Caco-2 (cell line): ENCODE measurements around the gene PLXDC1. TPM values are rescaled to one million over a fixed set of nuclear protein-coding genes. Genes with fewer than 3 reads are reported as not detected.

ENCODE experiments used
- BruUV-seq: library from RNA; stranded (reverse); fragments of 400-500 nt; replicated peaks from 2 replicates; lab custom pipeline; 2021; lab: Mats Ljungman, UMichigan
- CTCF ChIA-PET: fragments of 300-600 bp; sonication (Branson Sonifier 250); formaldehyde crosslinking; loops from one replicate; lab custom pipeline; 2022; ENCODE audit warnings: antibody characterized with exemption; lab: Charles Lee
- POLR2A ChIA-PET: fragments of 300-600 bp; sonication (Branson Sonifier 250); formaldehyde crosslinking; loops from one replicate; lab custom pipeline; 2022; ENCODE audit warnings: antibody characterized with exemption; lab: Charles Lee
- DNase-seq, 2 experiments: peaks; one replicate each; pipeline versions ENCODE4 v3.0.0 to v3.0.0-alpha.2; 2020 to 2022
- H3K27me3 ChIP-seq: replicated peaks from 2 replicates; pipeline ENCODE4 v1.6.0; 2011; ENCODE audit warnings: low read length; ENCODE audit not compliant: control insufficient read depth, insufficient read depth
- H3K36me3 ChIP-seq: 2 replicates; pipeline ENCODE4 v1.5.1; 2011; ENCODE audit warnings: low read length; ENCODE audit not compliant: control insufficient read depth, insufficient read depth
- H3K4me1 ChIP-seq: fragments of 250-450 bp; sonication (Bioruptor Pico); 2 replicates; pipeline ENCODE4 v1.5.1; 2020; ENCODE audit warnings: mild to moderate bottlenecking
- H3K4me3 ChIP-seq: 2 replicates; pipeline ENCODE4 v1.5.1; 2011; ENCODE audit warnings: low read depth, mild to moderate bottlenecking, control low read depth, low read length
- H3K9me3 ChIP-seq: fragments of 250-450 bp; sonication (Bioruptor Pico); 2 replicates; pipeline ENCODE4 v1.5.1; 2020; ENCODE audit warnings: mild to moderate bottlenecking, moderate library complexity
- H3K27ac Mint-ChIP-seq: one replicate; pipeline ENCODE4 v1.8.0; 2022; ENCODE audit warnings: mixed read lengths; ENCODE audit not compliant: unreplicated experiment
- H3K27me3 Mint-ChIP-seq: one replicate; pipeline ENCODE4 v1.8.0; 2022; ENCODE audit warnings: mixed read lengths; ENCODE audit not compliant: insufficient read depth, unreplicated experiment
- H3K36me3 Mint-ChIP-seq: one replicate; pipeline ENCODE4 v1.8.0; 2022; ENCODE audit warnings: mild to moderate bottlenecking, mixed read lengths; ENCODE audit not compliant: insufficient read depth, unreplicated experiment
- H3K4me1 Mint-ChIP-seq: one replicate; pipeline ENCODE4 v1.8.0; 2022; ENCODE audit warnings: low read depth, mixed read lengths; ENCODE audit not compliant: unreplicated experiment
- H3K4me3 Mint-ChIP-seq: one replicate; pipeline ENCODE4 v1.8.0; 2022; ENCODE audit warnings: mild to moderate bottlenecking, moderate library complexity, mixed read lengths; ENCODE audit not compliant: unreplicated experiment
- H3K9me3 Mint-ChIP-seq: one replicate; pipeline ENCODE4 v1.8.0; 2022; ENCODE audit warnings: mixed read lengths; ENCODE audit not compliant: unreplicated experiment
- intact Hi-C: fragments of 100-400 bp; cut with micrococcal nuclease; formaldehyde crosslinking; loops from one replicate; pipeline ENCODE4 v1.10.0; 2022; ENCODE audit not compliant: unreplicated experiment
- total RNA-seq: library from RNA; stranded (reverse); gene quantifications from 2 replicates; pipeline ENCODE4 v1.2.3, GENCODE V29; 2022
- TF ChIP-seq, protein P1 (sequence below), 2 experiments: fragments of 200-600 bp in 1 of 2; IDR thresholded peaks; 1 replicate in 1 of 2; 2 replicates in 1 of 2; pipeline versions ENCODE4 v1.5.1 to v1.8.0; 2011 to 2022; ENCODE audit warnings: antibody characterized with exemption in 1 of 2, control low read depth in 1 of 2, inconsistent platforms in 1 of 2, low read depth in 1 of 2, low read length in 1 of 2, mild to moderate bottlenecking in 1 of 2, moderate library complexity in 1 of 2; ENCODE audit not compliant: insufficient read depth in 1 of 2, severe bottlenecking in 1 of 2, unreplicated experiment in 1 of 2

Gene PLXDC1
- total RNA-seq, 1 experiment from 2014 or later: 0.14 TPM

DNA sequence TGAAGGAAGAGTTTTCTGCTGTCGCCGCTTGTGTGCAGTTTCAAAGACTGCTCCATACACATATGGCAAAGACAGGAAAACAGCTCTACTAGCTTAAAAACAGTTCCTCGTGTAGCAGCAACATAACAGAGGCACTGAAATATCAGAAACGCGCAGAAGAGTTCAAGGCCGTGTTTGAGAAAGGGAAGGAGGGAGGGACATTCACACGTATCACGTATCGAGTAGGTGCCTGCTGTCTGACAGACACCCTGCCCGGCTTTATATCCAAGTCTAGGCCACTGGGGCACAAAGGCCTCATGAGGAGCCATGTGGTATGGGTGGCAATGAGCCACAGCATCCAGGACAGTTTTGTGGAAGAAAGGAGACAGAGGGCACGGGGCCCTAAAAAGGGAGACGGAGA, 50.3 kb downstream of the PLXDC1 start:
- Histone ChIP-seq H3K4me1 (peaks cover 18% of the 10 kb centered on the region), H3K9me3 (no peaks in the 10 kb centered on the region), H3K4me3 (no peak overlapping the region), H3K36me3 (no peaks in the 10 kb centered on the region), H3K27me3 (no peaks in the 10 kb centered on the region)
- ChIA-PET CTCF (no interaction called here), POLR2A (no interaction called here)
- no TSS peak for BruUV-seq
- no peaks in the 10 kb centered on the region for H3K36me3 Mint-ChIP-seq
- H3K4me1 Mint-ChIP-seq: peaks cover 6% of the 10 kb centered on the region
- no peak for DNase-seq
- no peaks in the 10 kb centered on the region for H3K27me3 Mint-ChIP-seq
- H3K27ac Mint-ChIP-seq: no peak overlapping the region
- intact Hi-C loops: loop anchor here (5.0 kb wide), 1 partner anchor 34 kb away; no protein-coding TSS in a partner anchor
- H3K4me3 Mint-ChIP-seq: no peak overlapping the region
- TF ChIP-seq, protein P1, sequence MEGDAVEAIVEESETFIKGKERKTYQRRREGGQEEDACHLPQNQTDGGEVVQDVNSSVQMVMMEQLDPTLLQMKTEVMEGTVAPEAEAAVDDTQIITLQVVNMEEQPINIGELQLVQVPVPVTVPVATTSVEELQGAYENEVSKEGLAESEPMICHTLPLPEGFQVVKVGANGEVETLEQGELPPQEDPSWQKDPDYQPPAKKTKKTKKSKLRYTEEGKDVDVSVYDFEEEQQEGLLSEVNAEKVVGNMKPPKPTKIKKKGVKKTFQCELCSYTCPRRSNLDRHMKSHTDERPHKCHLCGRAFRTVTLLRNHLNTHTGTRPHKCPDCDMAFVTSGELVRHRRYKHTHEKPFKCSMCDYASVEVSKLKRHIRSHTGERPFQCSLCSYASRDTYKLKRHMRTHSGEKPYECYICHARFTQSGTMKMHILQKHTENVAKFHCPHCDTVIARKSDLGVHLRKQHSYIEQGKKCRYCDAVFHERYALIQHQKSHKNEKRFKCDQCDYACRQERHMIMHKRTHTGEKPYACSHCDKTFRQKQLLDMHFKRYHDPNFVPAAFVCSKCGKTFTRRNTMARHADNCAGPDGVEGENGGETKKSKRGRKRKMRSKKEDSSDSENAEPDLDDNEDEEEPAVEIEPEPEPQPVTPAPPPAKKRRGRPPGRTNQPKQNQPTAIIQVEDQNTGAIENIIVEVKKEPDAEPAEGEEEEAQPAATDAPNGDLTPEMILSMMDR (IDR thresholded peaks at IDR 0.05; ENCODE audit: insufficient read depth in 1 of 2, low read depth in 1 of 2, low read length in 1 of 2, severe bottlenecking in 1 of 2, unreplicated experiment in 1 of 2): no peak
- H3K9me3 Mint-ChIP-seq: no peaks in the 10 kb centered on the region

GRCh38 chr17:39100530-39100929, 50.9 kb downstream of the PLXDC1 start:
- intact Hi-C loops: loop anchor here (5.0 kb wide), 1 partner anchor 33 kb away; no protein-coding TSS in a partner anchor
- no peak for DNase-seq
- H3K27me3 ChIP-seq: no peaks in the 10 kb centered on the region
- H3K4me1 ChIP-seq: peaks cover 18% of the 10 kb centered on the region
- Mint-ChIP-seq H3K9me3 (no peaks in the 10 kb centered on the region), H3K4me1 (peaks cover 6% of the 10 kb centered on the region), H3K36me3 (no peaks in the 10 kb centered on the region), H3K4me3 (no peak overlapping the region), H3K27me3 (no peaks in the 10 kb centered on the region), H3K27ac (no peak overlapping the region)
- POLR2A ChIA-PET: no interaction called here
- TF ChIP-seq, protein P1 (IDR thresholded peaks at IDR 0.05; ENCODE audit: insufficient read depth in 1 of 2, low read depth in 1 of 2, low read length in 1 of 2, severe bottlenecking in 1 of 2, unreplicated experiment in 1 of 2): no peak
- no peaks in the 10 kb centered on the region for H3K9me3 ChIP-seq
- no TSS peak for BruUV-seq
- no peaks in the 10 kb centered on the region for H3K36me3 ChIP-seq
- CTCF ChIA-PET: no interaction called here
- no peak overlapping the region for H3K4me3 ChIP-seq

DNA sequence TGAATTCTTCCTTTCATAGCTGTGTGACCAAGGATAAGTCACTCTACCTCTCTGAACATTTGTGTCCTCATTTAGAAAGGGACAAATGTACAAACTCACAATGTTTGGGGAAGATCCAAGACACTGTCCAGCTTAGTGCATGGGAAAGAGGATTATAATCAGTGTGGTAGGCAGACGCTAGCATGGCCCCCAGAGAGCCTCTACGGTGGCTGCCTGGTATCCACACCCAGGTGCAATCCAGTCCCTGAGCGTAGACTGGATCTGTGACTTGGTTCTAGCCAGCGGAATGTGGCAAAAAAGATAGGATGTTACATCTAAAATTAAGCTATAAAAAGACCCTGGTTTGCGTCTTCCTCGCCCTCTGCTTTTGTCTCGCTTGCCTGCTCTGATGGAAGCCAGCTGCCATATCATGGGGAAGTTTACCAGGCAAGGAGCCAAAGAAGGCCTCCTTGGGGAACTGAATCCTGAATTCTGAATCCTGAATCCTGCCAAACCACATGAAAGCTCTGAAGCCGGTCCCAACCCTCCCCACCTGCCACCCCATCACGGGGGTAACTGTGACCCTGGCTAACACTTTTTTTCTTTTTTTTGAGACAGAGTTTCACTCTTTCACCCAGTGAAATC, 51.7 kb downstream of the PLXDC1 start:
- peaks cover 16% of the 10 kb centered on the region for H3K4me1 ChIP-seq
- ChIA-PET CTCF (no interaction called here), POLR2A (no interaction called here)
- Mint-ChIP-seq H3K4me1 (peaks cover 6% of the 10 kb centered on the region), H3K4me3 (no peak overlapping the region), H3K9me3 (no peaks in the 10 kb centered on the region), H3K27ac (no peak overlapping the region), H3K27me3 (no peaks in the 10 kb centered on the region), H3K36me3 (no peaks in the 10 kb centered on the region)
- TF ChIP-seq, protein P1 (IDR thresholded peaks at IDR 0.05; ENCODE audit: insufficient read depth in 1 of 2, low read depth in 1 of 2, low read length in 1 of 2, severe bottlenecking in 1 of 2, unreplicated experiment in 1 of 2): no peak
- H3K4me3 ChIP-seq: no peak overlapping the region
- H3K9me3 ChIP-seq: no peaks in the 10 kb centered on the region
- no peaks in the 10 kb centered on the region for H3K36me3 ChIP-seq
- BruUV-seq: no TSS peak
- no peak for DNase-seq
- no peaks in the 10 kb centered on the region for H3K27me3 ChIP-seq
- intact Hi-C loops: loop anchor here (5.0 kb wide), 1 partner anchor 32 kb away; no protein-coding TSS in a partner anchor
